SK-N-SH treated with all-trans-retinoic acid at 6 μM for 48 hours (cell line): ENCODE data around the gene SCAF11.

Experiments used
- ATAC-seq: fragments of 200-7000 bp; cut with Tn5 transposase; 3 replicates; pipeline ENCODE4 v1.9.1; 2020; ENCODE audit warnings: mild to moderate bottlenecking, moderate library complexity
- ARNTL ChIP-seq: fragments of 450-650 bp; formaldehyde crosslinking; IDR thresholded peaks from 2 replicates; pipeline ENCODE4 v1.5.0; 2020; ENCODE audit warnings: low read depth, mild to moderate bottlenecking, moderate library complexity, borderline replicate concordance
- BACH2 ChIP-seq: fragments of 250-450 bp; sonication (Bioruptor Pico); IDR thresholded peaks from 2 replicates; pipeline ENCODE4 v1.9.0; 2021; ENCODE audit warnings: mild to moderate bottlenecking, borderline replicate concordance
- CSDC2 ChIP-seq: fragments of 250-450 bp; sonication (Bioruptor Pico); IDR thresholded peaks from 2 replicates; pipeline ENCODE4 v1.5.0; 2020; ENCODE audit warnings: mild to moderate bottlenecking, moderate library complexity
- GLIS3 ChIP-seq: fragments of 250-450 bp; sonication (Bioruptor Pico); IDR thresholded peaks from 2 replicates; pipeline ENCODE4 v1.5.0; 2020; ENCODE audit warnings: mild to moderate bottlenecking, moderate library complexity
- ISL1 ChIP-seq: fragments of 250-450 bp; sonication (Bioruptor Pico); IDR thresholded peaks from 2 replicates; pipeline ENCODE4 v2.1.2; 2022; ENCODE audit warnings: mild to moderate bottlenecking, moderate library complexity
- OSR1 ChIP-seq: fragments of 250-450 bp; sonication (Bioruptor Pico); IDR thresholded peaks from 2 replicates; pipeline ENCODE4 v1.8.0; 2022; ENCODE audit warnings: moderate library complexity, mild to moderate bottlenecking, inconsistent platforms
- PPARA ChIP-seq: fragments of 250-450 bp; sonication (Bioruptor Pico); IDR thresholded peaks from 2 replicates; pipeline ENCODE4 v1.5.0; 2020; ENCODE audit warnings: mild to moderate bottlenecking, borderline replicate concordance
- RARB ChIP-seq: fragments of 250-450 bp; sonication (Bioruptor Pico); IDR thresholded peaks from 2 replicates; pipeline ENCODE4 v1.8.0; 2021; ENCODE audit warnings: mild to moderate bottlenecking, moderate library complexity
- TOX ChIP-seq: fragments of 250-450 bp; sonication (Bioruptor Pico); IDR thresholded peaks from 2 replicates; pipeline ENCODE4 v1.8.0; 2021; ENCODE audit warnings: mild to moderate bottlenecking, moderate library complexity, borderline replicate concordance
- ZC3H10 ChIP-seq: fragments of 250-450 bp; sonication (Bioruptor Pico); IDR thresholded peaks from 2 replicates; pipeline ENCODE4 v1.5.1; 2021; ENCODE audit warnings: mild to moderate bottlenecking, moderate library complexity
- ZFP3 ChIP-seq: fragments of 250-450 bp; sonication (Bioruptor Pico); IDR thresholded peaks from 2 replicates; pipeline ENCODE4 v1.5.0; 2020; ENCODE audit warnings: mild to moderate bottlenecking, moderate library complexity
- ZFP30 ChIP-seq: fragments of 450-650 bp; formaldehyde crosslinking; IDR thresholded peaks from 2 replicates; pipeline ENCODE4 v1.5.0; 2022; ENCODE audit warnings: mild to moderate bottlenecking, moderate library complexity
- ZNF70 ChIP-seq: fragments of 450-650 bp; formaldehyde crosslinking; IDR thresholded peaks from 2 replicates; pipeline ENCODE4 v1.5.0; 2020; ENCODE audit warnings: mild to moderate bottlenecking, moderate library complexity
- ZNF8 ChIP-seq: fragments of 450-650 bp; formaldehyde crosslinking; IDR thresholded peaks from 2 replicates; pipeline ENCODE4 v1.5.0; 2020; ENCODE audit warnings: mild to moderate bottlenecking, moderate library complexity
- TF ChIP-seq, protein P1 (sequence below): fragments of 250-450 bp; sonication (Bioruptor Pico); IDR thresholded peaks from 2 replicates; pipeline ENCODE4 v1.5.0; 2020; ENCODE audit warnings: mild to moderate bottlenecking, moderate library complexity
- TF ChIP-seq, protein P2 (sequence below): fragments of 250-450 bp; sonication (Bioruptor Pico); IDR thresholded peaks from 2 replicates; pipeline ENCODE4 v1.5.1; 2020; ENCODE audit warnings: low read depth, mild to moderate bottlenecking, moderate library complexity
- TF ChIP-seq, protein P3 (sequence below): fragments of 250-450 bp; sonication (Bioruptor Pico); IDR thresholded peaks from 2 replicates; pipeline ENCODE4 v1.8.0; 2021; ENCODE audit warnings: low read depth, mild to moderate bottlenecking, moderate library complexity, borderline replicate concordance
- TF ChIP-seq, protein P4 (sequence below): fragments of 250-450 bp; sonication (Bioruptor Pico); IDR thresholded peaks from 2 replicates; pipeline ENCODE4 v1.5.1; 2021; ENCODE audit warnings: mild to moderate bottlenecking, moderate library complexity
- TF ChIP-seq, protein P5 (sequence below): fragments of 250-450 bp; sonication (Bioruptor Pico); IDR thresholded peaks from 2 replicates; pipeline ENCODE4 v1.8.0; 2020; ENCODE audit warnings: mild to moderate bottlenecking, moderate library complexity, borderline replicate concordance

Gene SCAF11

DNA sequence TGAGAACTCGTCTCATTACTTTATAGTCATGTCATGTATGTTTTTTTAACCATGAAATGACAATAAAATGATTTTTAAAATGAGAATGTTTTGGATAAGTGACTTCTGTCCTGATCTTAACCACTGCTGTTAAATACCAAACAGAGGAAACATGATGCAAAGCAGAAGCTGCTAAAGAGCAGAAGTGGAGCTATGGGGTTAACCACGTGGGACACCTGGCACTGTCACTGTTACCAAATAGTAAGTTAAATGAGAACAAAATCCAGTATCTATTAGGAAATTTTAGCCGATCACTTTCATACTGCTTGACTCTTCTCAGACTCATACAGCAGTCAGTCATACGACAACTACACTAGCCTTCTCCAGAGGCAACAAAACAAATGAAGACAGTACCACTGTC is 82.4 kb downstream of the SCAF11 start:
- ATAC-seq: no peak
- no peak for TF ChIP-seq GLIS3 (CRISPR knock-in tag)

DNA sequence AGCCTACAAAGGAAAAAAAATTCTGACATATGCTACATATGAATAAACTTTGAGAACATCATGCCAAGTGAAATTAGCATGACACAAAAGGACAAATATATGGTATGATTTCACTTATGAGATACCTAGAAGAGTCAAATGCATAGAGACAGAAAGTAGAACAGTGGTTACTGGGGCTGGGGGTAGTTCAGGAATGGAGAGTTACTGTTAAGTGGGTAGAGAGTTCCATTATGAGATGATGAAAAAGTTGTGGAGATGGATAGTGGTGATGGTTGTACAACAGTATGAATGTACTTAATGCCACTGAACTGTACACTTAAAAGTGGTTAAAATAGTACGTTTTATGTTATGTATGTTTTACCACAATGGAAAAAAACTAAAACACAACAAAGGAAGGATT is 92.3 kb downstream of the SCAF11 start:
- no peak for ATAC-seq
- no peak for TF ChIP-seq ZNF8 (CRISPR knock-in tag)
- TF ChIP-seq PPARA (CRISPR knock-in tag): no peak
- TF ChIP-seq ZFP30: no peak
- TF ChIP-seq ZC3H10 (CRISPR knock-in tag): no peak
- no peak for TF ChIP-seq CSDC2 (CRISPR knock-in tag)
- TF ChIP-seq, protein P1, sequence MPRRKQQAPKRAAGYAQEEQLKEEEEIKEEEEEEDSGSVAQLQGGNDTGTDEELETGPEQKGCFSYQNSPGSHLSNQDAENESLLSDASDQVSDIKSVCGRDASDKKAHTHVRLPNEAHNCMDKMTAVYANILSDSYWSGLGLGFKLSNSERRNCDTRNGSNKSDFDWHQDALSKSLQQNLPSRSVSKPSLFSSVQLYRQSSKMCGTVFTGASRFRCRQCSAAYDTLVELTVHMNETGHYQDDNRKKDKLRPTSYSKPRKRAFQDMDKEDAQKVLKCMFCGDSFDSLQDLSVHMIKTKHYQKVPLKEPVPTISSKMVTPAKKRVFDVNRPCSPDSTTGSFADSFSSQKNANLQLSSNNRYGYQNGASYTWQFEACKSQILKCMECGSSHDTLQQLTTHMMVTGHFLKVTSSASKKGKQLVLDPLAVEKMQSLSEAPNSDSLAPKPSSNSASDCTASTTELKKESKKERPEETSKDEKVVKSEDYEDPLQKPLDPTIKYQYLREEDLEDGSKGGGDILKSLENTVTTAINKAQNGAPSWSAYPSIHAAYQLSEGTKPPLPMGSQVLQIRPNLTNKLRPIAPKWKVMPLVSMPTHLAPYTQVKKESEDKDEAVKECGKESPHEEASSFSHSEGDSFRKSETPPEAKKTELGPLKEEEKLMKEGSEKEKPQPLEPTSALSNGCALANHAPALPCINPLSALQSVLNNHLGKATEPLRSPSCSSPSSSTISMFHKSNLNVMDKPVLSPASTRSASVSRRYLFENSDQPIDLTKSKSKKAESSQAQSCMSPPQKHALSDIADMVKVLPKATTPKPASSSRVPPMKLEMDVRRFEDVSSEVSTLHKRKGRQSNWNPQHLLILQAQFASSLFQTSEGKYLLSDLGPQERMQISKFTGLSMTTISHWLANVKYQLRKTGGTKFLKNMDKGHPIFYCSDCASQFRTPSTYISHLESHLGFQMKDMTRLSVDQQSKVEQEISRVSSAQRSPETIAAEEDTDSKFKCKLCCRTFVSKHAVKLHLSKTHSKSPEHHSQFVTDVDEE: no peak
- TF ChIP-seq RARB: no peak
- no peak for TF ChIP-seq OSR1 (CRISPR knock-in tag)
- no peak for TF ChIP-seq ZNF70 (CRISPR knock-in tag)
- TF ChIP-seq, protein P2, sequence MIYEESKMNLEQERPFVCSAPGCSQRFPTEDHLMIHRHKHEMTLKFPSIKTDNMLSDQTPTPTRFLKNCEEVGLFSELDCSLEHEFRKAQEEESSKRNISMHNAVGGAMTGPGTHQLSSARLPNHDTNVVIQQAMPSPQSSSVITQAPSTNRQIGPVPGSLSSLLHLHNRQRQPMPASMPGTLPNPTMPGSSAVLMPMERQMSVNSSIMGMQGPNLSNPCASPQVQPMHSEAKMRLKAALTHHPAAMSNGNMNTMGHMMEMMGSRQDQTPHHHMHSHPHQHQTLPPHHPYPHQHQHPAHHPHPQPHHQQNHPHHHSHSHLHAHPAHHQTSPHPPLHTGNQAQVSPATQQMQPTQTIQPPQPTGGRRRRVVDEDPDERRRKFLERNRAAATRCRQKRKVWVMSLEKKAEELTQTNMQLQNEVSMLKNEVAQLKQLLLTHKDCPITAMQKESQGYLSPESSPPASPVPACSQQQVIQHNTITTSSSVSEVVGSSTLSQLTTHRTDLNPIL (CRISPR knock-in tag): no peak
- TF ChIP-seq, protein P3, sequence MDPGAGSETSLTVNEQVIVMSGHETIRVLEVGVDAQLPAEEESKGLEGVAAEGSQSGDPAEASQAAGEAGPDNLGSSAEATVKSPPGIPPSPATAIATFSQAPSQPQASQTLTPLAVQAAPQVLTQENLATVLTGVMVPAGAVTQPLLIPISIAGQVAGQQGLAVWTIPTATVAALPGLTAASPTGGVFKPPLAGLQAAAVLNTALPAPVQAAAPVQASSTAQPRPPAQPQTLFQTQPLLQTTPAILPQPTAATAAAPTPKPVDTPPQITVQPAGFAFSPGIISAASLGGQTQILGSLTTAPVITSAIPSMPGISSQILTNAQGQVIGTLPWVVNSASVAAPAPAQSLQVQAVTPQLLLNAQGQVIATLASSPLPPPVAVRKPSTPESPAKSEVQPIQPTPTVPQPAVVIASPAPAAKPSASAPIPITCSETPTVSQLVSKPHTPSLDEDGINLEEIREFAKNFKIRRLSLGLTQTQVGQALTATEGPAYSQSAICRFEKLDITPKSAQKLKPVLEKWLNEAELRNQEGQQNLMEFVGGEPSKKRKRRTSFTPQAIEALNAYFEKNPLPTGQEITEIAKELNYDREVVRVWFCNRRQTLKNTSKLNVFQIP (CRISPR knock-in tag): no peak
- TF ChIP-seq GLIS3 (CRISPR knock-in tag): no peak
- no peak for TF ChIP-seq ZFP3 (CRISPR knock-in tag)
- TF ChIP-seq, protein P4, sequence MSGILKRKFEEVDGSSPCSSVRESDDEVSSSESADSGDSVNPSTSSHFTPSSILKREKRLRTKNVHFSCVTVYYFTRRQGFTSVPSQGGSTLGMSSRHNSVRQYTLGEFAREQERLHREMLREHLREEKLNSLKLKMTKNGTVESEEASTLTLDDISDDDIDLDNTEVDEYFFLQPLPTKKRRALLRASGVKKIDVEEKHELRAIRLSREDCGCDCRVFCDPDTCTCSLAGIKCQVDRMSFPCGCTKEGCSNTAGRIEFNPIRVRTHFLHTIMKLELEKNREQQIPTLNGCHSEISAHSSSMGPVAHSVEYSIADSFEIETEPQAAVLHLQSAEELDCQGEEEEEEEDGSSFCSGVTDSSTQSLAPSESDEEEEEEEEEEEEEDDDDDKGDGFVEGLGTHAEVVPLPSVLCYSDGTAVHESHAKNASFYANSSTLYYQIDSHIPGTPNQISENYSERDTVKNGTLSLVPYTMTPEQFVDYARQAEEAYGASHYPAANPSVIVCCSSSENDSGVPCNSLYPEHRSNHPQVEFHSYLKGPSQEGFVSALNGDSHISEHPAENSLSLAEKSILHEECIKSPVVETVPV (CRISPR knock-in tag): no peak
- TF ChIP-seq, protein P5, sequence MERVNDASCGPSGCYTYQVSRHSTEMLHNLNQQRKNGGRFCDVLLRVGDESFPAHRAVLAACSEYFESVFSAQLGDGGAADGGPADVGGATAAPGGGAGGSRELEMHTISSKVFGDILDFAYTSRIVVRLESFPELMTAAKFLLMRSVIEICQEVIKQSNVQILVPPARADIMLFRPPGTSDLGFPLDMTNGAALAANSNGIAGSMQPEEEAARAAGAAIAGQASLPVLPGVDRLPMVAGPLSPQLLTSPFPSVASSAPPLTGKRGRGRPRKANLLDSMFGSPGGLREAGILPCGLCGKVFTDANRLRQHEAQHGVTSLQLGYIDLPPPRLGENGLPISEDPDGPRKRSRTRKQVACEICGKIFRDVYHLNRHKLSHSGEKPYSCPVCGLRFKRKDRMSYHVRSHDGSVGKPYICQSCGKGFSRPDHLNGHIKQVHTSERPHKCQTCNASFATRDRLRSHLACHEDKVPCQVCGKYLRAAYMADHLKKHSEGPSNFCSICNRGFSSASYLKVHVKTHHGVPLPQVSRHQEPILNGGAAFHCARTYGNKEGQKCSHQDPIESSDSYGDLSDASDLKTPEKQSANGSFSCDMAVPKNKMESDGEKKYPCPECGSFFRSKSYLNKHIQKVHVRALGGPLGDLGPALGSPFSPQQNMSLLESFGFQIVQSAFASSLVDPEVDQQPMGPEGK: no peak
- TF ChIP-seq ISL1 (CRISPR knock-in tag): no peak
- no peak for TF ChIP-seq BACH2 (CRISPR knock-in tag)
- no peak for TF ChIP-seq TOX

DNA sequence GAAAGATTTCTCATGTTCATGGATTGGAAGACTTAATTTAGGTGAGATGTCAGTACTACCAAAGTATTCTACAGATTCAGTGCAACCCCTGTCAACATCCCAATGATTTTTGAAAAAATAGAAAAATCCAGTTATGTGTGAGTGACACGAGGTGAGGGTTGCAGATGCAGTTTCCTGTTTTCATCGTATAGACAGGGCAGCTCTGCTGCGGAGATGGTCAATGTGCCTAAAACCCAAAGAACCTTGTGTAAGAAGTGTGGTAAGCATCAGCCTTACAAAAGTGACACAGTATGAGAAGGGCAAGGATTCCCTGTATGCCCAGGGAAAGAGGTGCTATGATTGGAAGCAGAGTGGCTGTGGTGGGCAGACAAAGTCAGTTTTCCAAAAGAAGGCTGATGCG is 94.4 kb downstream of the SCAF11 start:
- TF ChIP-seq, protein P5: no peak
- TF ChIP-seq, protein P2 (CRISPR knock-in tag): no peak
- TF ChIP-seq BACH2 (CRISPR knock-in tag) (no peak), ARNTL (CRISPR knock-in tag) (no peak), GLIS3 (CRISPR knock-in tag) (no peak), CSDC2 (CRISPR knock-in tag) (no peak), ZC3H10 (CRISPR knock-in tag) (no peak), TOX (no peak), ZFP30 (no peak), RARB (no peak), ISL1 (CRISPR knock-in tag) (no peak), ZFP3 (CRISPR knock-in tag) (no peak)
- no peak for ATAC-seq
